ENCODE data around the gene MAP1B. TPM values are rescaled to one million over a fixed set of nuclear protein-coding genes. Genes with fewer than 3 reads are reported as not detected.
A peak's percentile ranks its signal among the peaks of the same experiment; 100 is the strongest.

The MAP1B gene
- polyA plus RNA-seq, 1 donor (not counting 4 experiments of a cell fraction or from before 2014, with no cell fraction given): 3.3 TPM

DNA sequence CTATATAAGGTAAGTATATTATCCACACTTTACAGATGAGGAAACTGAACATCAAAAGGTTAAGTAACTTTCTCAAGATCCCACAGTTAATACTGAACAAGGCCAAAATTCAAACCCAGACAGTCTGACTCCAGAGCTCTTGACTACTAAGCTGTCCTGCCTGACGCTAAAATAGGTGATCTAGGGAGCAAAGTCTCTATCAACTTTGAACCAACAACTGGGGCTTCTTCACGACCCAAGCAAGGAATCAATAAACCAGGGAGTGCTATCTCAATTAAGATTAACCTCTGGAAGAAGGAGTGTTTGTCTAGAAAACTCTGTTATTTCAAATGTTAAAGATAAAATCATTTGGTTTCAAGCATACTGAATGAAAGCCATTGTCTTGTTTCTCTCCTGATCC lies 148.4 kb downstream of the MAP1B start:
- no peak overlapping the region for H3K27ac ChIP-seq (ENCODE audit: control insufficient read depth, insufficient read depth, low read length)
- FAIRE-seq (no peak), DNase-seq (ENCODE audit: low read depth, low spot score) (no peak)
- no peak overlapping the region for H2AFZ ChIP-seq (ENCODE audit: control insufficient read depth, low read length)
- no peaks in the 10 kb centered on the region for H3K9me1 ChIP-seq (ENCODE audit: control insufficient read depth, extremely low read depth, insufficient read depth, low read length)
- H3K4me1 ChIP-seq (ENCODE audit: control insufficient read depth, extremely low read depth, insufficient read depth, low read length): peaks cover 3% of the 10 kb centered on the region
- H3K9ac ChIP-seq (ENCODE audit: control insufficient read depth, extremely low read depth, insufficient read depth, low read length): no peak overlapping the region
- dilution Hi-C loops (cut with MboI; ENCODE audit: extremely low pct_ligation_motif_present, low sequenced_read_pairs): no loop called here
- no peak for TF ChIP-seq EZH2 (IDR thresholded peaks at IDR 0.05; ENCODE audit: low read length)
- TF ChIP-seq, protein P1, sequence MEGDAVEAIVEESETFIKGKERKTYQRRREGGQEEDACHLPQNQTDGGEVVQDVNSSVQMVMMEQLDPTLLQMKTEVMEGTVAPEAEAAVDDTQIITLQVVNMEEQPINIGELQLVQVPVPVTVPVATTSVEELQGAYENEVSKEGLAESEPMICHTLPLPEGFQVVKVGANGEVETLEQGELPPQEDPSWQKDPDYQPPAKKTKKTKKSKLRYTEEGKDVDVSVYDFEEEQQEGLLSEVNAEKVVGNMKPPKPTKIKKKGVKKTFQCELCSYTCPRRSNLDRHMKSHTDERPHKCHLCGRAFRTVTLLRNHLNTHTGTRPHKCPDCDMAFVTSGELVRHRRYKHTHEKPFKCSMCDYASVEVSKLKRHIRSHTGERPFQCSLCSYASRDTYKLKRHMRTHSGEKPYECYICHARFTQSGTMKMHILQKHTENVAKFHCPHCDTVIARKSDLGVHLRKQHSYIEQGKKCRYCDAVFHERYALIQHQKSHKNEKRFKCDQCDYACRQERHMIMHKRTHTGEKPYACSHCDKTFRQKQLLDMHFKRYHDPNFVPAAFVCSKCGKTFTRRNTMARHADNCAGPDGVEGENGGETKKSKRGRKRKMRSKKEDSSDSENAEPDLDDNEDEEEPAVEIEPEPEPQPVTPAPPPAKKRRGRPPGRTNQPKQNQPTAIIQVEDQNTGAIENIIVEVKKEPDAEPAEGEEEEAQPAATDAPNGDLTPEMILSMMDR (optimal IDR thresholded peaks at IDR 0.05 in 1 of 3, IDR thresholded peaks at IDR 0.05 in 1 of 3, conservative IDR thresholded peaks at IDR 0.05 in 1 of 3; ENCODE audit: extremely low read depth in 1 of 3, insufficient read depth in 2 of 3, low read length in 3 of 3): no peak
- H3K79me2 ChIP-seq (ENCODE audit: control insufficient read depth, insufficient read depth, low read length): peaks cover 4% of the 10 kb centered on the region
- H3K27me3 ChIP-seq (ENCODE audit: control insufficient read depth, extremely low read depth, insufficient read depth, low read length): no peaks in the 10 kb centered on the region
- H4K20me1 ChIP-seq (ENCODE audit: control insufficient read depth, extremely low read depth, insufficient read depth, low read length): no peaks in the 10 kb centered on the region
- no peak overlapping the region for H3K4me3 ChIP-seq (ENCODE audit: control insufficient read depth in 2 of 3, extremely low read depth in 1 of 3, insufficient read depth in 2 of 3, low read depth in 1 of 3, low read length in 3 of 3)
- H3K4me2 ChIP-seq (ENCODE audit: control insufficient read depth, extremely low read depth, insufficient read depth, low read depth, low read length): no peak overlapping the region
- no peaks in the 10 kb centered on the region for H3K9me3 ChIP-seq (ENCODE audit: control insufficient read depth, low read depth, low read length)
- peaks cover 2 to 3% of the 10 kb centered on the region in 2 experiments for H3K36me3 ChIP-seq (ENCODE audit: control insufficient read depth in 2 of 2, extremely low read depth in 1 of 2, insufficient read depth in 2 of 2, low read length in 2 of 2)

DNA sequence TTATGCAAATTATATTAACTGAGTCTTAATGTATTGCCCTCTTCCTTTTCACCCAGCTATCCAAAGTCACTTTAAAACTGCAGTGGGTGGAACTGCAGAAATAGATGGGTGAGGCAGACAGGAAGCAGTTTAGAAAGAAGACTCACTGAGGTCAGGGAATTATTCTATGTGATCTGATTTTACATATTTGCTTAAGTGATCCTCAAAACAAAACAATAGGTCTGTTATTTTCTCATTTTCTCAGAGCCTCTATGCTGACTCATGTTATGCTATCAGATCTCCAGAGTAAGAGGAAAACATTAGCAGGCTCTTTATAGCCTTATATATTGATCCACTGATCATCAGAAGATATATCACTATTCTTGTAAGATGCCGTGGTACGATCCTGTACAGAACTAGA lies 149.3 kb downstream of the MAP1B start:
- Histone ChIP-seq H2AFZ (ENCODE audit: control insufficient read depth, low read length) (no peak overlapping the region), H3K9me1 (ENCODE audit: control insufficient read depth, extremely low read depth, insufficient read depth, low read length) (no peaks in the 10 kb centered on the region), H4K20me1 (ENCODE audit: control insufficient read depth, extremely low read depth, insufficient read depth, low read length) (no peaks in the 10 kb centered on the region), H3K4me3 (ENCODE audit: control insufficient read depth in 2 of 3, extremely low read depth in 1 of 3, insufficient read depth in 2 of 3, low read depth in 1 of 3, low read length in 3 of 3) (no peak overlapping the region), H3K9ac (ENCODE audit: control insufficient read depth, extremely low read depth, insufficient read depth, low read length) (no peak overlapping the region), H3K4me1 (ENCODE audit: control insufficient read depth, extremely low read depth, insufficient read depth, low read length) (peaks cover 3% of the 10 kb centered on the region), H3K4me2 (ENCODE audit: control insufficient read depth, extremely low read depth, insufficient read depth, low read depth, low read length) (no peak overlapping the region), H3K27me3 (ENCODE audit: control insufficient read depth, extremely low read depth, insufficient read depth, low read length) (no peaks in the 10 kb centered on the region), H3K79me2 (ENCODE audit: control insufficient read depth, insufficient read depth, low read length) (peaks cover 4% of the 10 kb centered on the region), H3K9me3 (ENCODE audit: control insufficient read depth, low read depth, low read length) (no peaks in the 10 kb centered on the region), H3K36me3 (ENCODE audit: control insufficient read depth in 2 of 2, extremely low read depth in 1 of 2, insufficient read depth in 2 of 2, low read length in 2 of 2) (peaks cover 2 to 3% of the 10 kb centered on the region in 2 experiments), H3K27ac (ENCODE audit: control insufficient read depth, insufficient read depth, low read length) (no peak overlapping the region)
- FAIRE-seq (peak; percentile 17), DNase-seq (ENCODE audit: low read depth, low spot score) (no peak)
- dilution Hi-C loops (cut with MboI; ENCODE audit: extremely low pct_ligation_motif_present, low sequenced_read_pairs): no loop called here
- TF ChIP-seq, protein P1 (optimal IDR thresholded peaks at IDR 0.05 in 1 of 3, IDR thresholded peaks at IDR 0.05 in 1 of 3, conservative IDR thresholded peaks at IDR 0.05 in 1 of 3; ENCODE audit: extremely low read depth in 1 of 3, insufficient read depth in 2 of 3, low read length in 3 of 3): no peak
- TF ChIP-seq EZH2 (IDR thresholded peaks at IDR 0.05; ENCODE audit: low read length): no peak

Small RNAs within 50 kb of the gene (small RNA-seq; reads per million reads assigned to genes)
- gene MIR4803 (ENCODE audit: insufficient read length in 3 of 3, low read depth in 3 of 3, low replicate concordance in 1 of 3): 0 to 0.33 (median 0) reads per million in 3 experiments

Other genes starting within 250 kb of the MAP1B start
- 58.9 to 98.7 TPM (median 79.2 TPM) in 3 replicates for gene MRPS27, start 212.8 kb downstream of the MAP1B start, polyA plus RNA-seq
- 9.9 to 13.1 TPM (median 11.5 TPM) in 3 replicates for gene PTCD2, start 212.9 kb downstream of the MAP1B start, polyA plus RNA-seq